Measurements from ENCODE around the gene LRRC3C.

Gene LRRC3C

DNA sequence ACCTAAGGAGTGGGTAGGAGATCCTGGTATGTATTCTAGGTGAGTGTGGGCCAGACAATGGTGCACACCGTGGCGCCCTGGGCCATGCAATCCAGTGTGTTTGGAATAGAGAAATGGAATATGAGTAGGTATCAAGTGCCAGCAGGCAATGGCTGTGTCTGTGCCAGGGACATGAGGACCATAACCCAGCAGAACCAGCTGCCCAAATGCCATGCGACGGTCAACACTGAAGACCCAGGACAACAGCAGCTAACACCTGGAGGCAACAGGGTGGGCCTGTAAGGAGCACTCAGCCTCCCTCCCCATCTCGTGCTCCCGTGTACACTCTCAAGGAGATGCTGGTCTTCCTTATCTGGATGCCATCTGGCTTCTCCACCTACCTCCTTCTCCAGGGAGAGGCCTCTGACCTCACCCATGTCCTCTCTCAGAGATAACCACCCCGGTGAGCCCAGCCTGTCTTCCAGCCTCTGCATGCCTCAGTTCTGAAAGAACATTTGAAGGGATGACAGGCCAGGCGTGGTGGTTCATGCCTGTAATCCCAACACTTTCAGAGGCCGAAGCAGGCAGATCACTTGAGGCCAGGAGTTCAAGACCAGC is 8.3 kb upstream of the LRRC3C start:
- intact Hi-C loops (cut with micrococcal nuclease), result no loop called here
- peaks cover 59% of the 10 kb centered on the region for H3K36me3 Mint-ChIP-seq (ENCODE audit: low read depth)
- H3K27ac Mint-ChIP-seq, result no peak overlapping the region
- no peak overlapping the region for H3K4me3 Mint-ChIP-seq
- H3K4me1 Mint-ChIP-seq (ENCODE audit: low read depth), result peaks cover 43% of the 10 kb centered on the region
- no peaks in the 10 kb centered on the region for H3K27me3 Mint-ChIP-seq
- no peaks in the 10 kb centered on the region for H3K9me3 Mint-ChIP-seq

GRCh38 chr17:39920218-39921210 is 7.0 kb upstream of the LRRC3C start:
- intact Hi-C loops (cut with micrococcal nuclease), result no loop called here
- Mint-ChIP-seq H3K27me3 (no peaks in the 10 kb centered on the region), H3K4me1 (ENCODE audit: low read depth) (peaks cover 56% of the 10 kb centered on the region), H3K27ac (peak overlapping the region; percentile 49), H3K9me3 (no peaks in the 10 kb centered on the region), H3K36me3 (ENCODE audit: low read depth) (peaks cover 65% of the 10 kb centered on the region), H3K4me3 (no peak overlapping the region)

DNA sequence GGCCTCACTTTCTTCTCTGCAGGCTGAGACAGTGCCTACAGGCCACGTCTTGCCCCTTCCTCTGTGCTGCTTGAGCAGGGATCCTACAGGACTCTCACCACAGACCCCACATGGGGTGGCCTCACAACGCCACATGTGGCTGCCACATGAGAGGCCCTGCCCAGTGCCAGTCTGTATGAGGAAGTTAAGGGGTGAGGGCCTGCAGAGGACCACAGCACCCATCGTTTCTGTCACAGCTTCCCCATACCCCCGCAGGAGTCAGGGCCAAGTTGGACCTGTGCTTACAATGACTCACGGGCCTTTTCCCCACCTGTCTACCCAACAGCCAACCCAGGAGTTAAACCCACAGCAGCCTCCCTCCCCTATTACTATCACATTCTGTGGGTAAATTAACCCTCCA is 6.2 kb upstream of the LRRC3C start:
- Mint-ChIP-seq H3K4me3 (no peak overlapping the region), H3K27me3 (no peaks in the 10 kb centered on the region), H3K36me3 (ENCODE audit: low read depth) (peaks cover 65% of the 10 kb centered on the region), H3K4me1 (ENCODE audit: low read depth) (peaks cover 64% of the 10 kb centered on the region), H3K9me3 (no peaks in the 10 kb centered on the region), H3K27ac (peak overlapping the region; percentile 49)
- intact Hi-C loops (cut with micrococcal nuclease), result no loop called here

GRCh38 chr17:39922006-39922405 is 5.5 kb upstream of the LRRC3C start:
- peaks cover 66% of the 10 kb centered on the region for H3K36me3 Mint-ChIP-seq (ENCODE audit: low read depth)
- intact Hi-C loops (cut with micrococcal nuclease), result no loop called here
- H3K9me3 Mint-ChIP-seq, result no peaks in the 10 kb centered on the region
- no peak overlapping the region for H3K4me3 Mint-ChIP-seq
- peaks cover 71% of the 10 kb centered on the region for H3K4me1 Mint-ChIP-seq (ENCODE audit: low read depth)
- no peaks in the 10 kb centered on the region for H3K27me3 Mint-ChIP-seq
- peak overlapping the region; percentile 49 for H3K27ac Mint-ChIP-seq

DNA sequence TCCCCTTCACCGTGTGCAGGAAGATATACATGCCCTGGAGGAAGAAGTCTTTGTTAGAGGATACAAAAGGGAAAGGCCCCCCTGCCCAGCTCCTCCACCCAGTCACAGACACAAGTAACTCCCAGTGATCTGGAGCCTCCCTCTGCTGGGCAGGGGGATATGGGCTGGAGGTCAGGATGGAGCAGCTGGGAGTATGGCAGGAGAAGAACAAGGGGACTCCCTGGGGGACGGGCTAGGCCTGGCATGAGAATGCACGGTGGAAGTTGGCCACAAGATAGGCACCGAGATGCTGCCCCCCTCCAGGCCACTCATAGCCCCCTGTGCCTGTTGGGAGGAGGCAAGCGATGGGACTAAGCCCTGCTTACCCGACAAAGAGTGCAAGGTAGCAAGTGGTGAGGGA is 4.3 kb upstream of the LRRC3C start:
- Mint-ChIP-seq H3K9me3 (no peaks in the 10 kb centered on the region), H3K4me3 (no peak overlapping the region), H3K4me1 (ENCODE audit: low read depth) (peaks cover 79% of the 10 kb centered on the region), H3K36me3 (ENCODE audit: low read depth) (peaks cover 72% of the 10 kb centered on the region), H3K27me3 (no peaks in the 10 kb centered on the region), H3K27ac (no peak overlapping the region)
- intact Hi-C loops (cut with micrococcal nuclease), result no loop called here

DNA sequence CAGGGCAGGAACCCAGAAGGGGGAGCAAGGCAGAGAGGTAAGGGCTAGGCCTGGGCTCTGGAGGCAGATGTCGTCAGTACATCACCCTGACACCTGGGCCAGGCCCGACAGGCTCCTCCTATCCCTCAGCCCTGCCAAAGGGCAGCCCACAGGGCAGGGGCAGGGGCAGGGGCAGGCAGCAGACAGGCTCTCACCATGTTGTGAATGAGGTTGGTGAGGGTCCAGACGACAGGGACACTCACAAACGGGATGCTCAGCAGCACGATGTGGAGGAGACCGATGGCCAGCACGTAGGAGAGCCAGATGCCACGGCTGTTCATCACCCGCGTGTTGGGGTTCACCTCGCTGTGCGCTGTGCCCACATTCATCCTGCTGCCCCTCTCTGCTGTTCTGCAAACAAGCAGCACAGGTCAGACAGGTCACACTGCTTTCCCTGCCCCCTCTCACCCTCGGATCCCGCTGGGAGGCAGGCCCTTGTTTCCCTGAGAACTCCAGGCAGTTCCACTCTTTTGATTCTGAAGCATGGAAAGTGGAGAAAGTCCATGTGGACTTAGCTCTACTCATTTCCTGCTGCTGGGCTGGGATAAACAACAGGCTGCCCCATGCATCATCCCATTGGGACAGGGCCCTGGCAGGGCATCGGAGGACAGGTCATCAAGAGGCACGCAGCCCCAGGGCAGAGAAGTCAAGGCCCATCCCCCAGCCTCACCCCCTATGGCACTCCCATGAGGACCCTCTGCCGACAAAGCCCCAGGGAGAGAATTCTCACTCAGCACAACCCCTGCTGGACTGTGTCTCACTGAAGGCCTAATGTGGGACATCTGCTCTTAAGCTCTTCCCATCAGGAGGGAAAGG is 3.5 kb upstream of the LRRC3C start:
- no peaks in the 10 kb centered on the region for H3K27me3 Mint-ChIP-seq
- intact Hi-C loops (cut with micrococcal nuclease), result no loop called here
- H3K4me1 Mint-ChIP-seq (ENCODE audit: low read depth), result peaks cover 84% of the 10 kb centered on the region
- H3K27ac Mint-ChIP-seq, result no peak overlapping the region
- peaks cover 68% of the 10 kb centered on the region for H3K36me3 Mint-ChIP-seq (ENCODE audit: low read depth)
- H3K4me3 Mint-ChIP-seq, result no peak overlapping the region
- H3K9me3 Mint-ChIP-seq, result no peaks in the 10 kb centered on the region

- Mint-ChIP-seq H3K9me3 (no peaks in the 10 kb centered on the region), H3K27ac (no peak overlapping the region), H3K4me1 (ENCODE audit: low read depth) (peaks cover 88% of the 10 kb centered on the region), H3K27me3 (no peaks in the 10 kb centered on the region), H3K4me3 (no peak overlapping the region), H3K36me3 (ENCODE audit: low read depth) (peaks cover 62% of the 10 kb centered on the region)
- intact Hi-C loops (cut with micrococcal nuclease), result loop anchor here (5.0 kb wide), 1 partner anchor 237 kb away; the partner anchor contains the start of gene PGAP3
Observed at GRCh38 chr17:39924691-39925055, 2.9 kb upstream of the LRRC3C start.

DNA sequence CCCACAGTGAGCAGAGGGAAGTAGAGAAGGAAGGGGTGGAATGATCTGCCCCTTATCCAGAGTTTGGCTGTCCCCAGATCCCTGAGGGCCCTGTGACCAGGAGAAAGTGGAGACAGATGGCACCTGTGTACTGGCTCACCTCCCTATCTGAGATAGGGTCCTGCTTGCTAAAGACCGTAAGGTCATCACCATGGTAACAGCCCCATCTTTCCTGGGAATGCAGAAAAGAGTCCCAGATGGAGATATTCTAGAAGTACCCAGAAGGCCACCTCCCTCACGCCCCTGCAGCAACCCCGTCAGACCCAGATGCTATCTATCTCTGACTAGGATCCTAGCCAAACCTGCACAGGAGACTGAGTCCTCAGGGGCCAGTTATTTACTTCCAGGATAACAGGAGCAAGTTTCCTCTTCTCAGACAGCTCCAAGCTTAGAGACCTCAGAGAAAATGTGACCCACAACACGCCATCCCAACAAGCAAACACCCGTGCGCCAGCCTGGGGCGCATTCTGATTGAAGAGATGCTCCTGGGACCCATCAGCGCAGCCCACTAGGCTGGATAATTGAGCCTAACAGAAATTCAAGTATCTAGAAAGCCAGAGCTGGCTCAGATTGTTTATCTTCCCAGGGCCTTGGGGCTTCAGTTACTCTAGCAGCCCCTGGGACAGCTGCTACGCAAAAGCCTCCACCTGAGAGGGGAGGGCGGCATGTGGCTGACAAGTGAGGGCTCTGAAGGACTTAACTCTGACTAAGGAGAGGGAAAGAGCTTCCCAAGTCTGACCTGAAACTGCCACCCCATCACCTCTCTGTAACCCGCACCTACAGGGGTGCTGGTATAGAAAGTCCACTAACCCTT is 2.0 kb upstream of the LRRC3C start:
- intact Hi-C loops (cut with micrococcal nuclease), result loop anchor here (2.0 to 5.0 kb wide), 2 partner anchors 27 to 238 kb away; partner anchors contain the start of gene PGAP3
- H3K4me3 Mint-ChIP-seq, result peak overlapping the region; percentile 77
- peaks cover 56% of the 10 kb centered on the region for H3K36me3 Mint-ChIP-seq (ENCODE audit: low read depth)
- H3K27ac Mint-ChIP-seq, result no peak overlapping the region
- no peaks in the 10 kb centered on the region for H3K27me3 Mint-ChIP-seq
- no peaks in the 10 kb centered on the region for H3K9me3 Mint-ChIP-seq
- peaks cover 83% of the 10 kb centered on the region for H3K4me1 Mint-ChIP-seq (ENCODE audit: low read depth)

GRCh38 chr17:39926135-39926587 is 1.4 kb upstream of the LRRC3C start:
- H3K4me1 Mint-ChIP-seq (ENCODE audit: low read depth), result peaks cover 76% of the 10 kb centered on the region
- H3K36me3 Mint-ChIP-seq (ENCODE audit: low read depth), result peaks cover 50% of the 10 kb centered on the region
- no peaks in the 10 kb centered on the region for H3K9me3 Mint-ChIP-seq
- H3K4me3 Mint-ChIP-seq, result peak overlapping the region; percentile 77
- intact Hi-C loops (cut with micrococcal nuclease), result loop anchor here (2.0 to 5.0 kb wide), 2 partner anchors 27 to 239 kb away; partner anchors contain the start of gene PGAP3
- peak overlapping the region; percentile 82 for H3K27ac Mint-ChIP-seq
- no peaks in the 10 kb centered on the region for H3K27me3 Mint-ChIP-seq

DNA sequence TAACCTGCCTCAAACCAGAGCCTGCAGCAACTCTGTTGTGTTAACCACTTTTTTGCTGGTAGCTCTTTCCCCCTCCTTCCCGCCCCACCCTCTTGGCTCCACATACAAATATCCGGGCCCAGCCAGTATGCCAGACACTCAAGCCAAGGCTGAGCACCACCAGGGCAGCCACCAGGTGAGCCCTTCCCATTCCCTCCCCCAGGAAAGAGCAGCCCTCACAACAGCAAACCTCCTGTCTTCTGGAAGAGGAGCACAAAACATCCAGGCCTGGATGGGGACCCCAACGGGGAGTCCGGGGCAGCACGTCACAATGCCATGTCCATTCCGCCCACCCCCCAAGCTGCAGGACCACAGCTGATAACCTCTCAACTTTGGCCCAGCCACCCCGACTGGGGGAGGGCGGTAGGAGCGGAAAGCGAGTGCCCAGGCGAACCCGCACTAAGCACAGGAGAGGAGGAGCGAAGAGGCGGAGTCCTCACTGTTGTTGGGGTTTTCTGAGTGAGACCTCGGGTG is 888 bp upstream of the LRRC3C start:
- no peaks in the 10 kb centered on the region for H3K9me3 Mint-ChIP-seq
- peak overlapping the region; percentile 82 for H3K27ac Mint-ChIP-seq

DNA sequence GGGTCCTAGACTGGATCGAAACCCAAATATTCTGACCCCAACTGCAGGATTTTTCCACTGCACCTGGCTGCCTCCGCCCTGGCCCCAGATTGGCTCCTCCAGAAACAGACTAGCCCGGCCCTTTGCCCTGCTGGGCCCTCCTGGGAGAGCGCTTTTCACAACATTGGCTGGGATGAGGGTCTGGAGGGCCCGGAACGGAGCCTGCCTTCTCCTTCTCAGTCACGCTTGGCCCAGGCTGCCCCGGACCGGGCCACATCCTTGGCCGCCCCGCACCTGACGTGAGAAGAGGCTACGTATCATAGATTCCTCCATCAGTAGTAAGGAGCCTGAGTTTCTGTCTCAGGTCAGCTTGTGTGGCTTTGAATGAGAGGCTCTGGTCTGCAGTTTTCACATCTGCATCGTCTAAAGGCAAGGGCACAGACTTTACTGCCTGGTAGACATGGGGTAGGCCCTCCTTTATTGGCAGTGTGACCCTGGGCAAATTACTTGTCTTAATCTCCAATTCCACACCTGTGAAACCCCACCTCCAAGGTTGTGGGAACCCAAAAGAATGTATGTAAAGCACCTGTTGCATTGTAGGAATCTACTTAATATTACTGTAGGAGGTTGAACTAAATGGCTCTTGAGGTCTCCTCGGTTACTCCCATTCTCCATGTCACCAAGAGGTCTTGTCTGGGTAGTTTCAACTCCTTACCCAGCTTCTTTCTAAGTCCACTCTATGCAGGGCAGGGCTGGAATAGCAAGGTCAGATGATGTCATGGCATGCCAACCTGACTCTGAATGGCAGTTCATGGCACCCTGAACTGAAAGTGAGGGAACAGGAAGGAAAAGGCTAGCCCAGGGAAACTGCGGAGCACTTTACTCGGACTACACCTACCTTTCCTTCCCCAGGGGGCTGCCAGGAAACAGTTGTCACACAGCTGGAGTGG is 661 bp downstream of the LRRC3C start:
- intact Hi-C loops (cut with micrococcal nuclease), result loop anchor here (1.0 to 5.0 kb wide), 3 partner anchors 25 to 241 kb away; partner anchors contain the start of genes PGAP3 and PSMD3

More for the DNA sequence above, 888 bp upstream of the LRRC3C start:
- H3K36me3 Mint-ChIP-seq (ENCODE audit: low read depth), result peaks cover 45% of the 10 kb centered on the region
- H3K4me3 Mint-ChIP-seq, result peak overlapping the region; percentile 77
- intact Hi-C loops (cut with micrococcal nuclease), result loop anchor here (1.0 to 5.0 kb wide), 3 partner anchors 26 to 239 kb away; partner anchors contain the start of genes PGAP3 and PSMD3
- peaks cover 72% of the 10 kb centered on the region for H3K4me1 Mint-ChIP-seq (ENCODE audit: low read depth)
- H3K27me3 Mint-ChIP-seq, result no peaks in the 10 kb centered on the region

More for the DNA sequence above, 661 bp downstream of the LRRC3C start:
- H3K4me3 Mint-ChIP-seq, result peak overlapping the region; percentile 77
- H3K9me3 Mint-ChIP-seq, result no peaks in the 10 kb centered on the region
- peaks cover 29% of the 10 kb centered on the region for H3K36me3 Mint-ChIP-seq (ENCODE audit: low read depth)
- peak overlapping the region; percentile 82 for H3K27ac Mint-ChIP-seq
- H3K4me1 Mint-ChIP-seq (ENCODE audit: low read depth), result peaks cover 56% of the 10 kb centered on the region
- peaks cover 1% of the 10 kb centered on the region for H3K27me3 Mint-ChIP-seq

Data from dendritic cell treated with granulocyte-macrophage colony-stimulating factor and Interleukin-4, amounts not matched to agents 40 ng/mL and 50 ng/mL, for 4 days (primary cell).